Endometrial microvascular endothelial cells (primary cell): ENCODE data around the gene FAM120B. TPM values are rescaled to one million over a fixed set of nuclear protein-coding genes. Genes with fewer than 3 reads are reported as not detected.
"Not testable (repeated sequence)": the region's sequence is repeated elsewhere in the genome, so short reads cannot be mapped to it uniquely, and the experiment has no call there.

Experiments
- in situ Hi-C: cut with HindIII; loops from 2 replicates; pipeline ENCODE4 v1.10.0; 2017; ENCODE audit warnings: low sequenced_read_pairs, low pct_unique_long_range_greater_than_20kb; ENCODE audit errors: inconsistent ontology term
- total RNA-seq: library from RNA; depleted of rRNA; stranded (reverse); fragments of >200 nt; gene quantifications from one replicate; pipeline ENCODE4 v1.2.3, GENCODE V29; 2015; ENCODE audit errors: inconsistent ontology term

FAM120B gene
- total RNA-seq: 20.0 TPM

- in situ Hi-C loops: no loop called here
Measured at GRCh38 chr6:170306324-170307079, at the start of gene FAM120B. TSS of gene FAM120B (plus strand) at chr6:170306758. CDS start at chr6:170317391, 10,633 bp downstream.

GRCh38 chr6:170257376-170257775 lies 49.2 kb upstream of the FAM120B start:
- in situ Hi-C loops: no loop called here

- in situ Hi-C loops: no loop called here
Measured at GRCh38 chr6:170258407-170258806, 48.2 kb upstream of the FAM120B start.

GRCh38 chr6:170259278-170259677 lies 47.3 kb upstream of the FAM120B start:
- in situ Hi-C loops: no loop called here

GRCh38 chr6:170260686-170261085 lies 45.9 kb upstream of the FAM120B start:
- in situ Hi-C loops: no loop called here

- in situ Hi-C loops: no loop called here
Measured at GRCh38 chr6:170261643-170262488, 44.7 kb upstream of the FAM120B start.

- in situ Hi-C loops: no loop called here
Measured at GRCh38 chr6:170262489-170263088, 44.0 kb upstream of the FAM120B start.

- in situ Hi-C loops: no loop called here
Measured at GRCh38 chr6:170263410-170263809, 43.1 kb upstream of the FAM120B start.

- in situ Hi-C loops: no loop called here
Measured at GRCh38 chr6:170264086-170264485, 42.5 kb upstream of the FAM120B start.

- in situ Hi-C loops: not testable (repeated sequence)
Measured at GRCh38 chr6:170264644-170265043, 41.9 kb upstream of the FAM120B start.

GRCh38 chr6:170265655-170266054 lies 40.9 kb upstream of the FAM120B start:
- in situ Hi-C loops: no loop called here

- in situ Hi-C loops: no loop called here
Measured at GRCh38 chr6:170266061-170266825, 40.3 kb upstream of the FAM120B start.

GRCh38 chr6:170267688-170268087 lies 38.9 kb upstream of the FAM120B start:
- in situ Hi-C loops: no loop called here

- in situ Hi-C loops: no loop called here
Measured at GRCh38 chr6:170268216-170269129, 38.1 kb upstream of the FAM120B start.

- in situ Hi-C loops: no loop called here
Measured at GRCh38 chr6:170269151-170269845, 37.3 kb upstream of the FAM120B start.

- in situ Hi-C loops: no loop called here
Measured at GRCh38 chr6:170269846-170270541, 36.6 kb upstream of the FAM120B start.
